A549 (cell line): ENCODE results near the gene SMIM36. TPM values are rescaled to one million over a fixed set of nuclear protein-coding genes. Genes with fewer than 3 reads are reported as not detected.

Source experiments
- ATAC-seq, 2 experiments: fragments of 200-7000 bp in 1 of 2; fragments of >200 bp in 1 of 2; cut with Nextera tagmentation in 1 of 2; cut with Tn5 transposase in 1 of 2; 3 replicates each; pipeline versions ENCODE4 v1.8.0 to v1.9.1; 2018 to 2020; ENCODE audit warnings: mild to moderate bottlenecking in 1 of 2, moderate library complexity in 1 of 2
- CTCF ChIA-PET: fragments of 300-600 bp; sonication (Branson Sonifier 250); formaldehyde crosslinking; extraction: SDS; loops from one replicate; lab custom pipeline; 2021; ENCODE audit warnings: antibody characterized with exemption, inconsistent platforms; lab: Yijun Ruan, JAX
- POLR2A ChIA-PET: fragments of 350-600 bp; formaldehyde crosslinking; extraction: SDS; loops from one replicate; lab custom pipeline; 2021; ENCODE audit warnings: antibody characterized with exemption, inconsistent platforms; lab: Yijun Ruan, JAX
- DNase-seq, 2 experiments: peaks; one replicate each; pipeline versions ENCODE4 v3.0.0 to v3.0.0-alpha.2; 2011 to 2016; ENCODE audit warnings: low read depth in 1 of 2, low spot score in 1 of 2
- FAIRE-seq: peaks from 2 replicates; lab custom pipeline; 2011; peaks lifted over from hg19 to GRCh38; lab: Jason Lieb, UNC
- H3K27ac ChIP-seq, 2 experiments: fragments of >200 bp; sonication (Bioruptor Twin); formaldehyde crosslinking; 3 replicates each; pipeline ENCODE4 v1.5.1; 2016 to 2017
- H3K4me1 ChIP-seq: fragments of >200 bp; sonication (Bioruptor Twin); formaldehyde crosslinking; 3 replicates; pipeline ENCODE4 v1.6.1; 2016
- H3K4me2 ChIP-seq: fragments of >200 bp; sonication (Bioruptor Twin); formaldehyde crosslinking; 3 replicates; pipeline ENCODE4 v1.6.1; 2016
- H3K4me3 ChIP-seq: fragments of >200 bp; sonication (Bioruptor Twin); formaldehyde crosslinking; 3 replicates; pipeline ENCODE4 v1.5.1; 2016
- H3K9me3 ChIP-seq: fragments of >200 bp; sonication (Bioruptor Twin); formaldehyde crosslinking; 3 replicates; pipeline ENCODE4 v1.6.1; 2016
- CEBPB ChIP-seq, 2 experiments: fragments of >200 bp in 1 of 2; sonication (Bioruptor Twin) in 1 of 2; formaldehyde crosslinking in 1 of 2; IDR thresholded peaks; 2 replicates each; pipeline ENCODE4 v1.6.1; 2012 to 2016
- CHD4 ChIP-seq: fragments of 200-600 bp; sonication (generic); IDR thresholded peaks from 2 replicates; pipeline ENCODE4 v1.6.1; 2016; ENCODE audit warnings: antibody characterized with exemption, mild to moderate bottlenecking, borderline replicate concordance
- EHF ChIP-seq: fragments of 250-450 bp; sonication (Bioruptor Pico); IDR thresholded peaks from 2 replicates; pipeline ENCODE4 v1.5.0; 2020; ENCODE audit warnings: mild to moderate bottlenecking
- EHMT2 ChIP-seq: fragments of 200-600 bp; sonication (generic); IDR thresholded peaks from 2 replicates; pipeline ENCODE4 v1.6.1; 2016; ENCODE audit warnings: antibody characterized with exemption, low read depth, mild to moderate bottlenecking, moderate library complexity
- ELK1 ChIP-seq: fragments of 150-350 bp; IDR thresholded peaks from 2 replicates; pipeline ENCODE4 v1.6.1; 2014; ENCODE audit warnings: low read depth, mild to moderate bottlenecking, low read length
- GATA3 ChIP-seq: IDR thresholded peaks from 2 replicates; pipeline ENCODE4 v1.6.1; 2012; ENCODE audit warnings: borderline replicate concordance
- HEYL ChIP-seq: fragments of 250-450 bp; sonication (Bioruptor Pico); IDR thresholded peaks from 2 replicates; pipeline ENCODE4 v1.8.0; 2021; ENCODE audit warnings: mild to moderate bottlenecking, moderate library complexity
- HMGXB4 ChIP-seq: fragments of 250-450 bp; sonication (Bioruptor Pico); IDR thresholded peaks from 2 replicates; pipeline ENCODE4 v1.5.0; 2021; ENCODE audit warnings: mild to moderate bottlenecking, moderate library complexity, borderline replicate concordance
- HOXA7 ChIP-seq: fragments of 250-450 bp; sonication (Bioruptor Pico); IDR thresholded peaks from 2 replicates; pipeline ENCODE4 v1.5.0; 2020; ENCODE audit warnings: mild to moderate bottlenecking, moderate library complexity
- HOXB5 ChIP-seq: fragments of 250-450 bp; sonication (Bioruptor Pico); IDR thresholded peaks from 2 replicates; pipeline ENCODE4 v1.5.0; 2020; ENCODE audit warnings: mild to moderate bottlenecking, moderate library complexity
- MAX ChIP-seq: IDR thresholded peaks from 2 replicates; pipeline ENCODE4 v1.6.1; 2012
- MAZ ChIP-seq: fragments of 150-350 bp; IDR thresholded peaks from 2 replicates; pipeline ENCODE4 v1.6.1; 2014; ENCODE audit warnings: antibody characterized with exemption, low read depth, low read length, borderline replicate concordance
- POLR2AphosphoS2 ChIP-seq: conservative IDR thresholded peaks from 2 replicates; pipeline ENCODE4 v1.6.1; 2012; ENCODE audit warnings: low read length, improper control_type of control experiment, inconsistent platforms
- RCOR1 ChIP-seq: fragments of 150-350 bp; IDR thresholded peaks from 2 replicates; pipeline ENCODE4 v1.6.1; 2014; ENCODE audit warnings: antibody characterized with exemption, low read length, low read depth
- REST ChIP-seq: fragments of 200-600 bp; sonication (generic); IDR thresholded peaks from 2 replicates; pipeline ENCODE4 v1.6.1; 2016; ENCODE audit warnings: antibody characterized with exemption, mild to moderate bottlenecking, moderate library complexity
- RFX5 ChIP-seq: fragments of 450-650 bp; IDR thresholded peaks from 2 replicates; pipeline ENCODE4 v1.7.1; 2014; ENCODE audit warnings: antibody characterized with exemption, mild to moderate bottlenecking, moderate library complexity
- USF2 ChIP-seq: fragments of 450-650 bp; IDR thresholded peaks from 2 replicates; pipeline ENCODE4 v1.6.1; 2014; ENCODE audit warnings: antibody characterized with exemption
- ZC3H11A ChIP-seq: fragments of 450-650 bp; IDR thresholded peaks from 2 replicates; pipeline ENCODE4 v1.6.1; 2014; ENCODE audit warnings: antibody characterized with exemption, mild to moderate bottlenecking
- ZNF302 ChIP-seq: fragments of 250-450 bp; sonication (Bioruptor Pico); IDR thresholded peaks from 2 replicates; pipeline ENCODE4 v1.9.0; 2021; ENCODE audit warnings: inconsistent platforms, mild to moderate bottlenecking, moderate library complexity
- WGBS: methylation state at CpG from one replicate; pipeline ENCODE4 v1.1.6; 2017; ENCODE audit errors: missing lambda C conversion rate; 5-methylcytosine and 5-hydroxymethylcytosine counted together
- polyA plus RNA-seq, 4 experiments: library from polyadenylated mRNA; depleted of rRNA in 3 of 4; stranded (reverse); fragments of >200 nt; fragmentation: RNase III in 1 of 4; extraction: RNeasy Plus Mini Kit Qiagen cat#74134 plus additional on column Dnase treatment in 1 of 4; gene quantifications; 2 replicates in 3 of 4; 3 replicates in 1 of 4; pipeline ENCODE4 v1.2.3, GENCODE V29; 2011 to 2017

SMIM36 gene
- polyA plus RNA-seq, 2 of the 4 experiments (the other 2 are of a cell fraction), result not detected

- TF ChIP-seq RCOR1, result no peak
- no peak for TF ChIP-seq MAZ
- no peak for TF ChIP-seq POLR2AphosphoS2
- TF ChIP-seq EHMT2, result no peak
- no peak for TF ChIP-seq USF2
- no peak for TF ChIP-seq MAX
- no peak for TF ChIP-seq HOXA7 (CRISPR knock-in tag)
- TF ChIP-seq HEYL (CRISPR knock-in tag), result no peak
- no peak for TF ChIP-seq ZNF302
- TF ChIP-seq RFX5, result no peak
These were observed 94.7 kb downstream of the SMIM36 start (continued) for GRCh38 chr17:55416470-55417052.

- ChIA-PET POLR2A (no interaction called here), CTCF (interaction anchor here (0.5 to 2.0 kb wide), 9 partner anchors 9 to 98 kb away, joined by 3 to 6 read pairs (median 3); no protein-coding TSS in a partner anchor)
- Histone ChIP-seq H3K9me3 (peaks cover 10% of the 10 kb centered on the region), H3K27ac (no peak overlapping the region), H3K4me3 (no peak overlapping the region), H3K4me1 (peaks cover 24% of the 10 kb centered on the region), H3K4me2 (no peak overlapping the region)
- FAIRE-seq (no peak), ATAC-seq (no peak), DNase-seq (no peak)
- TF ChIP-seq EHF, result no peak
These were observed 95.3 kb downstream of the SMIM36 start for GRCh38 chr17:55416000-55416399.

- Histone ChIP-seq H3K4me3 (no peak overlapping the region), H3K9me3 (peaks cover 10% of the 10 kb centered on the region), H3K4me1 (peaks cover 23% of the 10 kb centered on the region; the same call in 2 of the 3 replicates), H3K4me2 (no peak overlapping the region), H3K27ac (no peak overlapping the region)
- CTCF ChIA-PET, result interaction anchor here (0.6 to 2.0 kb wide), 9 partner anchors 13 to 376 kb away, joined by 3 to 6 read pairs (median 3); no protein-coding TSS in a partner anchor
- POLR2A ChIA-PET, result no interaction called here
- DNase-seq, result no peak
- WGBS, result 94% methylated on average over 4 of the region's 4 CpGs
- no peak for FAIRE-seq
- no peak for TF ChIP-seq HMGXB4
- no peak for TF ChIP-seq GATA3
- TF ChIP-seq REST, result no peak
- TF ChIP-seq CHD4, result no peak
- TF ChIP-seq HOXB5 (CRISPR knock-in tag), result no peak
- TF ChIP-seq ZC3H11A, result no peak
- TF ChIP-seq RCOR1, result no peak
- TF ChIP-seq ELK1, result no peak
- TF ChIP-seq CEBPB (IDR thresholded peaks at IDR 0.05), result no peak
- ATAC-seq, result no peak
These were observed 96.3 kb downstream of the SMIM36 start for GRCh38 chr17:55414983-55415382.
